Measurements from ENCODE around the gene IL34.

IL34 gene

DNA sequence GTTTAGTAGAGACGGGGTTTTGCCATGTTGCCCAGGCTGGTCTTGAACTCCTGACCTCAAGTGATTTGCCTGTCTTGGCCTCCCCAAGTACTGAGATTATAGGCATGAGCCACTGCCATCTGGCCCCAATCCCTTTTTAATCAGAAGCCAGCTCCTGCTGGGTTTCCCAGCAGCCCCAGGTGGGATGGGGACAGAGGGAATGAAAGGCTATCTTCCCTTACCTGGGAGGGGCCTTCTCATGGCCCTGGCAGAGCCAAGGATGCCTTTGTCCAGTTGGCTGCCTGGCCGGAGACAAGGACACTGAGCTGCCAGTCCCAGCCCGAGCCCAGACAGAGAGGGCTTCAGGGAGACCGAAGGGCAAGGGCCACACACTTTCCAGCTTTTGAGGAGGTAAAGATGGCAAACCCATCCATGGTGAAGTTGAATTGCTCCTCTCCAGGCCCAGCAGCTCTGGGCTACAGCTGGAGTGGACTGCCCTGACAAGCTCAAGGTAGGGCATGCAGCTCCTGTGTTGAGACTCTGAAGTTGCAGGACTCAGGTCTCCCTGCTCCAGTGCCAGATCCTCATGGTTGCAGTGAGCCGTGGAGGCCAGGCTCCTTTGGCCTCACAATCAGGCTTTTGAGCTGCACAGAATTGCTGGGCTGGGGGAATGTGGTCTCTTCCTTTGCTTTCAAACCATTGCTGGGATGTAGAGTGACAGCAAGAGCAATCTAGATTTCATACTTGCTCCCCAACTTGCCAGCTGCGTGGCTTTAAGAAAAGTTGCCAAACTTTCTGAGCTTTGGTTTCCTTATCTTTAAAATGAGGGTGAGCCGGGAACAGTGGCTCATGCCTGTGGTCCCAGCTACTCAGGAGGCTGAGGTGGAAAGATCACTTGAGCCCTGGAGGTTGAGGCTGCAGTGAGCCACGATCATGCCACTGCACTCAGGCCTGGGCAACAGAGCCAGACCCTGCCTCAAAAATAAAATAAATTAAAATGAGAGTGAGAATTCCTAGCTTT is 44.5 kb upstream of the IL34 start:
- H3K27me3 ChIP-seq, result no peaks in the 10 kb centered on the region
- no peak overlapping the region for H3K27ac ChIP-seq
- no peaks in the 10 kb centered on the region for H3K4me1 ChIP-seq (ENCODE audit: control insufficient read depth in 1 of 2, insufficient read depth in 1 of 2, low read depth in 1 of 2, low read length in 1 of 2)
- TF ChIP-seq, protein P1, sequence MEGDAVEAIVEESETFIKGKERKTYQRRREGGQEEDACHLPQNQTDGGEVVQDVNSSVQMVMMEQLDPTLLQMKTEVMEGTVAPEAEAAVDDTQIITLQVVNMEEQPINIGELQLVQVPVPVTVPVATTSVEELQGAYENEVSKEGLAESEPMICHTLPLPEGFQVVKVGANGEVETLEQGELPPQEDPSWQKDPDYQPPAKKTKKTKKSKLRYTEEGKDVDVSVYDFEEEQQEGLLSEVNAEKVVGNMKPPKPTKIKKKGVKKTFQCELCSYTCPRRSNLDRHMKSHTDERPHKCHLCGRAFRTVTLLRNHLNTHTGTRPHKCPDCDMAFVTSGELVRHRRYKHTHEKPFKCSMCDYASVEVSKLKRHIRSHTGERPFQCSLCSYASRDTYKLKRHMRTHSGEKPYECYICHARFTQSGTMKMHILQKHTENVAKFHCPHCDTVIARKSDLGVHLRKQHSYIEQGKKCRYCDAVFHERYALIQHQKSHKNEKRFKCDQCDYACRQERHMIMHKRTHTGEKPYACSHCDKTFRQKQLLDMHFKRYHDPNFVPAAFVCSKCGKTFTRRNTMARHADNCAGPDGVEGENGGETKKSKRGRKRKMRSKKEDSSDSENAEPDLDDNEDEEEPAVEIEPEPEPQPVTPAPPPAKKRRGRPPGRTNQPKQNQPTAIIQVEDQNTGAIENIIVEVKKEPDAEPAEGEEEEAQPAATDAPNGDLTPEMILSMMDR (IDR thresholded peaks at IDR 0.05), result no peak
- no peaks in the 10 kb centered on the region for H3K36me3 ChIP-seq
- no peak overlapping the region for H3K4me3 ChIP-seq (ENCODE audit: low read depth in 1 of 2, low read length in 1 of 2)
- H3K9me3 ChIP-seq, result no peaks in the 10 kb centered on the region

DNA sequence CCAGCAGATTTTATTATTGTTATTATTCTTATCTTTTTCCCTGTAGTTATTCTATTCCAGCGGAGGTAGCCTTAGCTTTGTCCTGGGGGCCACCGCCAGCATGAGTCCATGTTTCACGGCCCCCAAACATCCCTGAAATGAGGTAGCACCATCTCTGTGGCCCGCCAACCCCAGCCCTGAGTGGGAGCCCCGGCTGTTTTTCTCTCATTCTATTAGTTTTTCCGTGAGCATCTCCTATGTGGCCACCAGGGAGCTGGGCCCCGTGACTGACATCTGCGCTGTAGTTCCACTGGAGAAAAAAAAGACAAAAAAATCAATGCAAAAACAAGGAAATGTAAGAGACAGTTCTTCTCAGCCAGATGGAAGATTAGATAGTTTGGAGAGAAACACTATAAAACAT is 43.5 kb upstream of the IL34 start:
- Histone ChIP-seq H3K4me3 (ENCODE audit: low read depth in 1 of 2, low read length in 1 of 2) (no peak overlapping the region), H3K27ac (no peak overlapping the region), H3K27me3 (no peaks in the 10 kb centered on the region), H3K4me1 (ENCODE audit: control insufficient read depth in 1 of 2, insufficient read depth in 1 of 2, low read depth in 1 of 2, low read length in 1 of 2) (no peaks in the 10 kb centered on the region), H3K9me3 (no peaks in the 10 kb centered on the region), H3K36me3 (no peaks in the 10 kb centered on the region)
- TF ChIP-seq, protein P1 (IDR thresholded peaks at IDR 0.05), result no peak

DNA sequence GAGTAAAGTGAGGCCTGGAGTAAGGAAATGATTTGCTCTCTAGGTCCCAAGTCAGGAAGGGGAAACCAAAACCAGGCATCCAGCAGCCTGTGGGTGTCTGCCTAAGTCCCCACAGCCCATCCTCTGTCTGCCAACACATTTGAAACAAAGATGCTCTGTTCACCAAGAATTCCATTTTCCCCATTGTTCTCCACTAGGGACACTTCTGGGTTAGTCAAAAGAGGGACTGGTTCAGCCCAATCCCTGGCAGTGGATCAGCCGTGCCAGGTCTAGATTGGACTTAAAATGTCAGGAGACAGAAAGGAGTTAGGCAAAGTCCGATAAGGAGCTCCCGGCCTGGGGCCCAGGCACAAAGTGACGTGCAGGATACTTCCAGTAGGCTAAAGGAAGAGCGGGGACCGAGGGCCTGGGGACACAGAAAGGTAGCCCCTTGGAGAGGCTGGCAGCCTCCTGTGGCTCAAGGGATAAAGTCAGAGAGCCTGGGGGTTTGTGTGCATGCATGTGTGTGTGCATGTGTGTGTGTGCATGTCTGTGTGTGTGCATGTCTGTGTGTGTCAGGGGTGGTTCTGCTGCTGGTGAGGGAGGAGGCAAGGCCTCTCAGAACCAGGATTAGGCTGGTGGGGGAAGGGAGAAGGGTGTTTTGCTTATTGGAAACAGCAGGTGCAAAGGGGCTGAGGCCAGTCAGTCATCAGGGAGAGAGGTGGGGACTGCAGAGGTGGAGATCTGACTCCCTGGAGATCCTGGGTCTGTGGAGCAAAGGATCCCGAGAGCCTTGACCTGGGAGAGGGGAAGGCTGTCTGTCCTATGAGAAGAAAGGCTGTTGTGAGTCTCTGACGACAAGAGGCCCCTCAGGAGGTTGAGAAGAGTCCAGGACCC is 41.7 kb upstream of the IL34 start:
- H3K9me3 ChIP-seq, result no peaks in the 10 kb centered on the region
- no peak overlapping the region for H3K27ac ChIP-seq
- TF ChIP-seq, protein P1 (IDR thresholded peaks at IDR 0.05), result no peak
- H3K27me3 ChIP-seq, result no peaks in the 10 kb centered on the region
- no peaks in the 10 kb centered on the region for H3K36me3 ChIP-seq
- no peak overlapping the region for H3K4me3 ChIP-seq (ENCODE audit: low read depth in 1 of 2, low read length in 1 of 2)
- no peaks in the 10 kb centered on the region for H3K4me1 ChIP-seq (ENCODE audit: control insufficient read depth in 1 of 2, insufficient read depth in 1 of 2, low read depth in 1 of 2, low read length in 1 of 2)

DNA sequence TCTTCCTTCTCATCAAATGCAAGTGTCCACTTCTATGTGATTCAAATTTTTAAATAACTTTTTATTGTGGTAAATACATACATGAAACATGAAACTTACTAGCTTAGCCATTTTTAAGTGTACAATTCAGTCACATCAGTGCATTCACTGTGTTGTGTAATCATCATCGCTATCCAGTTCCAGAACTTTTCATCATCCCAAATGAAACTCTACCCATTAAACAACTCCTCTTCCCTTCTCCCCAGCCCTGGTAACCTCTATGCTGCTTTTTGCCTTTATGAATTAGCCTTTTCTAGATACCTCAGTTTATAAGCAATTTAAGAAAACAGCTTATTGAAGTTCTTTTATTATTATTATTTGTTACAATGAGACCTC is 41.1 kb upstream of the IL34 start:
- Histone ChIP-seq H3K36me3 (no peaks in the 10 kb centered on the region), H3K4me3 (ENCODE audit: low read depth in 1 of 2, low read length in 1 of 2) (no peak overlapping the region), H3K27ac (no peak overlapping the region), H3K27me3 (no peaks in the 10 kb centered on the region), H3K4me1 (ENCODE audit: control insufficient read depth in 1 of 2, insufficient read depth in 1 of 2, low read depth in 1 of 2, low read length in 1 of 2) (no peaks in the 10 kb centered on the region), H3K9me3 (no peaks in the 10 kb centered on the region)
- TF ChIP-seq, protein P1 (IDR thresholded peaks at IDR 0.05), result no peak

DNA sequence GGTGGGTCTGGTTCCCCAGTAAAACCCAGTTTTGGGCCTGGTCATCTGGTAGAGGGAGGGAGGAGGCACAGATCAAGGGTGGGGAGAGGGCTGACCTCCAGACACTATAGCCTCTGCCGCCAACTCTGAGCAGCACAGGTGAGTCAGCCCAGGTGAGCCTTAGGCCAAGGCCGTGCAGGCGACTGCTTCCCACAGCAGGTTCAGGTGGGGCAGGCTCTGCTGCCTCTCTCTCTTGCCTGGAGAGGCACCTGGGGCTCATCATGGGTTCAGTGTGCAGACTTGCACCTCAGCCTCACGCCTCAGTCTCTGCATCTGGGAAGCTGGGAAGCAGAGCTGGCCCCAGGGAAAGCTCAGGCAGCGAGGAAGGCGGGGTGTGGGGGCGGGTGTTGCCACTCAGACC is 37.8 kb upstream of the IL34 start:
- Histone ChIP-seq H3K4me1 (ENCODE audit: control insufficient read depth in 1 of 2, insufficient read depth in 1 of 2, low read depth in 1 of 2, low read length in 1 of 2) (no peaks in the 10 kb centered on the region), H3K9me3 (no peaks in the 10 kb centered on the region), H3K27me3 (no peaks in the 10 kb centered on the region), H3K36me3 (no peaks in the 10 kb centered on the region), H3K27ac (no peak overlapping the region), H3K4me3 (ENCODE audit: low read depth in 1 of 2, low read length in 1 of 2) (no peak overlapping the region)
- TF ChIP-seq, protein P1 (IDR thresholded peaks at IDR 0.05), result no peak
